ENCODE results near the gene CCL18.

The CCL18 gene

DNA sequence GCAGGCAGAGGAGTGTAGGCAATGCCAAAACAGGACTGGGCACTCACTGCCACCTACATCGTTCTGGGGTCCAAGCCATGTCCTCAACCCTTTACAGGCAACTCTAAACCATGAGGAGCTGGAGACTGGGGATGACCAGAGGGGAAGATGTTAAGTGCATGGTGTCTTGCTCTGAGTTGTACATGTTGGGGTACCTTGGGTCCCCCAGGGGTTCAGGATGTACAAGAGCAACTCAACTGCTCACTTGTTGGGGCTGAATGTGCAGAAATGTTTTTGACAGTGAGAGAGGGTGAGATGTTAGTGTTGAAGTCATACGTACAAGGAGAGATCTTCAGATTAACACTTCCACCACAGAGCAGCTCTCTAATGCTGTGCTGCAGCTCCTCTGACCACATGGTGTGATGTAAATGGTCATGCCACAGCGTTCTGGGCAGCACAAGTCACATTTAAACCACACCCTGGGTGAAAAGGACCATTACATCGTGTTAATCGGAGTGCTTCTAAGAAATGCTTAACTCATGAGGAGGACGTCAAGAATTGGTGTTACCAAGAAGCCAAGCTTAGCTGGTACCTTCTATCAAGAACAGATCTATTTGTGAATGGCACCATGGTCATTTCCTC, 2.4 kb downstream of the CCL18 start:
- H3K4me3 ChIP-seq (ENCODE audit: low read depth, low read length), result no peak overlapping the region
- no peak for DNase-seq (ENCODE audit: low read depth, low spot score)
- ChIA-PET POLR2A (no interaction called here), CTCF (no interaction called here)
- TF ChIP-seq, protein P1, sequence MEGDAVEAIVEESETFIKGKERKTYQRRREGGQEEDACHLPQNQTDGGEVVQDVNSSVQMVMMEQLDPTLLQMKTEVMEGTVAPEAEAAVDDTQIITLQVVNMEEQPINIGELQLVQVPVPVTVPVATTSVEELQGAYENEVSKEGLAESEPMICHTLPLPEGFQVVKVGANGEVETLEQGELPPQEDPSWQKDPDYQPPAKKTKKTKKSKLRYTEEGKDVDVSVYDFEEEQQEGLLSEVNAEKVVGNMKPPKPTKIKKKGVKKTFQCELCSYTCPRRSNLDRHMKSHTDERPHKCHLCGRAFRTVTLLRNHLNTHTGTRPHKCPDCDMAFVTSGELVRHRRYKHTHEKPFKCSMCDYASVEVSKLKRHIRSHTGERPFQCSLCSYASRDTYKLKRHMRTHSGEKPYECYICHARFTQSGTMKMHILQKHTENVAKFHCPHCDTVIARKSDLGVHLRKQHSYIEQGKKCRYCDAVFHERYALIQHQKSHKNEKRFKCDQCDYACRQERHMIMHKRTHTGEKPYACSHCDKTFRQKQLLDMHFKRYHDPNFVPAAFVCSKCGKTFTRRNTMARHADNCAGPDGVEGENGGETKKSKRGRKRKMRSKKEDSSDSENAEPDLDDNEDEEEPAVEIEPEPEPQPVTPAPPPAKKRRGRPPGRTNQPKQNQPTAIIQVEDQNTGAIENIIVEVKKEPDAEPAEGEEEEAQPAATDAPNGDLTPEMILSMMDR (IDR thresholded peaks at IDR 0.05; ENCODE audit: insufficient read depth, low read length, missing control alignments), result no peak

- TF ChIP-seq, protein P1 (IDR thresholded peaks at IDR 0.05; ENCODE audit: insufficient read depth, low read length, missing control alignments), result no peak
- ChIA-PET POLR2A (no interaction called here), CTCF (no interaction called here)
- no peak overlapping the region for H3K4me3 ChIP-seq (ENCODE audit: low read depth, low read length)
- DNase-seq (ENCODE audit: low read depth, low spot score), result no peak
These were observed 4.5 kb downstream of the CCL18 start for GRCh38 chr17:36068524-36068923.

DNA sequence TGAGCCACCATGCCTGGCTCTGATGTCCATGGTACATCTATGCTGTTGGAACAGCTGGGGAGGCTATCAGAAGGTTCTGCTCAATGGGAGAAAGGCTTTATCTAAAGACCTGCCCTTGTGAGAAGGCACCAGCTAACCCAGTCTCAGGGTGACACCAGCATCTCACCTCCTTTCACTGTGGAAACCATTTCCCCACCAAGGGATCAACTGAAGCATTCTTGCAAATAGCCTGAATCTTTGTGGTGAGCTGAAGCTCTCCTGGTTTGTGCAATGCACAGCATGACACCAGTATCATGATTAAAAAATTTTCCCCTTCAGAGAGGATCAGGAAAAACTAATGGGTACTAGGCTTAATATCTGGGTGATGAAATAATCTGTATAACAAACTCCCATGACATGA, 5.1 kb downstream of the CCL18 start:
- ChIA-PET CTCF (no interaction called here), POLR2A (no interaction called here)
- DNase-seq (ENCODE audit: low read depth, low spot score), result no peak
- no peak overlapping the region for H3K4me3 ChIP-seq (ENCODE audit: low read depth, low read length)
- TF ChIP-seq, protein P1 (IDR thresholded peaks at IDR 0.05; ENCODE audit: insufficient read depth, low read length, missing control alignments), result no peak

DNA sequence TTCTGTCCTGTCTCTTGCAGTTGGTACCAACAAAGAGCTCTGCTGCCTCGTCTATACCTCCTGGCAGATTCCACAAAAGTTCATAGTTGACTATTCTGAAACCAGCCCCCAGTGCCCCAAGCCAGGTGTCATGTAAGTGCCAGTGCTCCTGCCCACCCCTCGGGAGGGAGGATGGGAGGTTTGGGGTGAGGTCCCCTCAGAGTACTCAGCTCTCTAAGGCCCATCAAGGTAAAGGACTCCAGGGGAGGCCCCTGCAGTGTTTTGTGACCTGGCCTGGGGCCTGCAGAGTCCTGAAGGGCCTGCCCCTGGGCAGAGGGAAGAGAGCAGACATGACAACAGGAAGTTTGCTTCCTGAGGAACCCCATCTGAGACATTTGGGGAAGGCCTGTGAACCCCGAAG, 6.4 kb downstream of the CCL18 start:
- POLR2A ChIA-PET, result no interaction called here
- TF ChIP-seq, protein P1 (IDR thresholded peaks at IDR 0.05; ENCODE audit: insufficient read depth, low read length, missing control alignments), result no peak
- no peak overlapping the region for H3K4me3 ChIP-seq (ENCODE audit: low read depth, low read length)
- CTCF ChIA-PET, result interaction anchor here (1.5 kb wide), 1 partner anchor 101 kb away, joined by 3 read pairs; no protein-coding TSS in a partner anchor
- DNase-seq (ENCODE audit: low read depth, low spot score), result no peak

DNA sequence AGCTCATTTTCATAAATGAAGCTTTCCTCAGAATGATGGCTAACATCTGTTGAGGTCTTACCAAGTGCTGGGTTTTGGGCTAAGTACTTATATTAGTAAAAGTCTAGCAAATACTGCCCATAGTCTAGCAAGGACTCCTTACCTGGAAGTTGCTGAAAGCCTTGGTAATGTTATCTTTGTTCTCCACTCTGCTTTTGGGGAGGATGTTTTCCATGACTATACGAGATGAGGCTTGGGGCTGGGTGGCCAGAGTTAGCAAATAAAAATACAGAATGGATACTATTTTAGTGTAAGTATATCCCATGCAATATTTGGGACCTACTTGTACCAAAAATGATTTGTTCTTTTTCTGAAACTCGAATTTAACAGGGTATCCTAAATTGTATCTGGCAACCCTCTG, 7.7 kb downstream of the CCL18 start:
- TF ChIP-seq, protein P1 (IDR thresholded peaks at IDR 0.05; ENCODE audit: insufficient read depth, low read length, missing control alignments), result no peak
- H3K4me3 ChIP-seq (ENCODE audit: low read depth, low read length), result no peak overlapping the region
- POLR2A ChIA-PET, result no interaction called here
- CTCF ChIA-PET, result interaction anchor here (1.3 to 1.5 kb wide), 3 partner anchors 96 to 102 kb away, joined by 3 to 5 read pairs (median 4); no protein-coding TSS in a partner anchor
- DNase-seq (ENCODE audit: low read depth, low spot score), result no peak

DNA sequence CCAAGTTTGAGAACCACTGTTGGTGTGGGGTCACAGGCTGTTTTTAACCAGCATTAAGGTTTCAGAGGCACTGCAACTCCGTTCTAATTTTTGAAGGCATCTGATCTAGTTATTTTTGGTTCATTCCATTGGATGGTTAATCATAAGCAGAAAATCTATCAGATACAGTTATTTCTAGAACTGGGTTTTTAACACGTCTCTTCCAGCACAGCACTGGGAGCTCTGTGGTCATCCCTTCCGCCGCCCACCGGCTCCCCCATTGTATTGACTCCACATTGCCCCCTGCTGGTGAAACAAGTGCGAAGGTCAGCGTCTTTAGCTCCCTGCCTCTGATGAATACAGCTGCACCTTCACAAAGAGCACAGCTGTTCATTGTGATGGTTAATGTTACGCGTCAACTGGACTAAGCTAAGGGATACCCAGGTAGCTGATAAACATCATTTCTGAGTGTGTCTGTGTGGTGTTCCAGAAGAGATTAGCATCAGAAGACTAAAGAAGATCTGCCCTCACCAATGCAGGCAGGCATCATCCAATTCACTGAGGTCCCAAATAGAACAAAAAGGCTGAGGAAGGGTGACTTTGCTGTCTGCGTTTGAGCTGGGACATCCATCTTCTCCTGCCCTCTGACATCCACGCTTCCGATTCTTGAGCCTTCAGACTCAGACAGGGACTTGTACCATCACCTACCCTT, 8.5 kb downstream of the CCL18 start:
- TF ChIP-seq, protein P1 (IDR thresholded peaks at IDR 0.05; ENCODE audit: insufficient read depth, low read length, missing control alignments), result peak; percentile 48
- DNase-seq (ENCODE audit: low read depth, low spot score), result no peak
- CTCF ChIA-PET, result interaction anchor here (1.0 to 1.4 kb wide), 8 partner anchors 9 to 103 kb away, joined by 3 to 5 read pairs (median 3); partner anchors contain the start of gene CCL18
- POLR2A ChIA-PET, result no interaction called here
- H3K4me3 ChIP-seq (ENCODE audit: low read depth, low read length), result no peak overlapping the region
